Measurements from ENCODE around the gene C5orf22.

C5orf22 gene

GRCh38 chr5:31495336-31495735, 36.8 kb upstream of the C5orf22 start:
- no peak for DNase-seq
- peaks cover 52% of the 10 kb centered on the region for H3K36me3 ChIP-seq (replicated peaks)
- TF ChIP-seq, protein P1, sequence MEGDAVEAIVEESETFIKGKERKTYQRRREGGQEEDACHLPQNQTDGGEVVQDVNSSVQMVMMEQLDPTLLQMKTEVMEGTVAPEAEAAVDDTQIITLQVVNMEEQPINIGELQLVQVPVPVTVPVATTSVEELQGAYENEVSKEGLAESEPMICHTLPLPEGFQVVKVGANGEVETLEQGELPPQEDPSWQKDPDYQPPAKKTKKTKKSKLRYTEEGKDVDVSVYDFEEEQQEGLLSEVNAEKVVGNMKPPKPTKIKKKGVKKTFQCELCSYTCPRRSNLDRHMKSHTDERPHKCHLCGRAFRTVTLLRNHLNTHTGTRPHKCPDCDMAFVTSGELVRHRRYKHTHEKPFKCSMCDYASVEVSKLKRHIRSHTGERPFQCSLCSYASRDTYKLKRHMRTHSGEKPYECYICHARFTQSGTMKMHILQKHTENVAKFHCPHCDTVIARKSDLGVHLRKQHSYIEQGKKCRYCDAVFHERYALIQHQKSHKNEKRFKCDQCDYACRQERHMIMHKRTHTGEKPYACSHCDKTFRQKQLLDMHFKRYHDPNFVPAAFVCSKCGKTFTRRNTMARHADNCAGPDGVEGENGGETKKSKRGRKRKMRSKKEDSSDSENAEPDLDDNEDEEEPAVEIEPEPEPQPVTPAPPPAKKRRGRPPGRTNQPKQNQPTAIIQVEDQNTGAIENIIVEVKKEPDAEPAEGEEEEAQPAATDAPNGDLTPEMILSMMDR (IDR thresholded peaks at IDR 0.05; ENCODE audit: low read depth, low read length, missing control alignments), result no peak
- no peaks in the 10 kb centered on the region for H3K27me3 ChIP-seq (replicated peaks)
- in situ Hi-C loops (cut with HindIII; ENCODE audit: low pct_ligation_motif_present, low sequenced_read_pairs), result no loop called here
- no peak overlapping the region for H3K27ac ChIP-seq
- no peak overlapping the region for H3K4me3 ChIP-seq (ENCODE audit: low read depth, low read length)

DNA sequence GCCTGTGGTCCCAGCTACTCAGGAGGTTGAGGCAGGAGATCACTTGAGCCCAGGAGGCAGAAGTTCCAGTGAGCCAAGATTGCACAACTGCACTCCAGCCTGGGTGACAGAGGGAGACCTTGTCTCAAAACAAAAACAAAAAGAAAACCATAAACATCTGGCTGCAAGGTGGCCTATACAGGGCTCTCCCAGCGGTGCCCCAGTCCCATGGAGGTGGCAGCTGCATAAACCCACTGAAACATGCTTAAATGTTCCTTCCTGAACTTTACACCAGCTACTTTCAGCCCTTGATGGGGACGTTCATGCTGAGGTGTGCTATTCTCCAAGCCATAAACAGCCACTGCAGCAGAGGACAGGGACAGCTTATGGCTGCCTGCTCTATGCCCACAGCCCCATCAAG, 35.8 kb upstream of the C5orf22 start:
- in situ Hi-C loops (cut with HindIII; ENCODE audit: low pct_ligation_motif_present, low sequenced_read_pairs), result no loop called here
- Histone ChIP-seq H3K27ac (no peak overlapping the region), H3K27me3 (replicated peaks) (no peaks in the 10 kb centered on the region), H3K4me3 (ENCODE audit: low read depth, low read length) (no peak overlapping the region), H3K36me3 (replicated peaks) (peaks cover 61% of the 10 kb centered on the region)
- TF ChIP-seq, protein P1 (IDR thresholded peaks at IDR 0.05; ENCODE audit: low read depth, low read length, missing control alignments), result no peak
- DNase-seq, result no peak

- no peaks in the 10 kb centered on the region for H3K27me3 ChIP-seq (replicated peaks)
- no peak overlapping the region for H3K27ac ChIP-seq
- H3K36me3 ChIP-seq (replicated peaks), result peaks cover 67% of the 10 kb centered on the region
- TF ChIP-seq, protein P1 (IDR thresholded peaks at IDR 0.05; ENCODE audit: low read depth, low read length, missing control alignments), result no peak
- H3K4me3 ChIP-seq (ENCODE audit: low read depth, low read length), result no peak overlapping the region
- in situ Hi-C loops (cut with HindIII; ENCODE audit: low pct_ligation_motif_present, low sequenced_read_pairs), result no loop called here
- no peak for DNase-seq
Measured at GRCh38 chr5:31496891-31497290, 35.2 kb upstream of the C5orf22 start.

DNA sequence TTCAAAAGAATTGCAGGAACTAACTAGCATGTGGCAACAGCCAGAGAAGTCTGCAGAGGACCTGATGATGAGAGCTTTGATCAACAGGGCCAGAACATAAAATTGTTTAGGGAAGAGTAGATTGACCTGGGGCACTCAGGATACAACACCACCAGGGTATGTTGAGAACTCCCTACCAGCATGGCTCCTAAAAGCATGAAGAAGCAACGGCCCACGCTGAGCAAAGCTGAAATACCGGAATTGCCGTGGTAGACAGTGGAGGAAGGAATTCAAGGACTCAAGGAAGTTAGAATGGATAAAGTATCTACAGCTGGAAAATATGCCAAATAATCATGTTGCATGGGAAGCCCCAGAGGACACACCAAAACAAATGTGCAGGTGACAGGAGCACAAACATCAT, 31.8 kb upstream of the C5orf22 start:
- in situ Hi-C loops (cut with HindIII; ENCODE audit: low pct_ligation_motif_present, low sequenced_read_pairs), result no loop called here
- H3K27me3 ChIP-seq (replicated peaks), result no peaks in the 10 kb centered on the region
- no peak for DNase-seq
- H3K4me3 ChIP-seq (ENCODE audit: low read depth, low read length), result no peak overlapping the region
- peaks cover 77% of the 10 kb centered on the region for H3K36me3 ChIP-seq (replicated peaks)
- H3K27ac ChIP-seq, result no peak overlapping the region
- TF ChIP-seq, protein P1 (IDR thresholded peaks at IDR 0.05; ENCODE audit: low read depth, low read length, missing control alignments), result no peak

DNA sequence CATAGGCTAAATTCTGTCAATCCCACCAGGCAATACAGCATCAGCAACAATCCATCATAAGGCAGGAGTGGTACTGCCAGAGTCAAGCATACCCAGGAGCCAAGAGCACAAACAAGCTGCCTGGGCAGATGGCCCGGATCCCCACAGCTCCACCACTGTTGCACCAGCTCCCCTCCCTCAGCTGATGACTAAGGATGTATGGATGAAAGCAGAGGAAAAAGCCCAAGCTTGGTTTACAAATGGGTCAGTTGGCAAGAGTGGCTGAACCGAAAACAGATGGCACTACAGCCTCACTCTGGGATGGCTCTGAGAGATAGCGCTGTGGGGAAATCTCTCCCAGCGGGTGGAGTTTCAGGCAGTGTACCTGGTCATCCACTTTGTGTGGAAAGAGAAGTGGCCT, 29.6 kb upstream of the C5orf22 start:
- H3K36me3 ChIP-seq (replicated peaks), result peaks cover 60% of the 10 kb centered on the region
- H3K4me3 ChIP-seq (ENCODE audit: low read depth, low read length), result no peak overlapping the region
- TF ChIP-seq, protein P1 (IDR thresholded peaks at IDR 0.05; ENCODE audit: low read depth, low read length, missing control alignments), result no peak
- DNase-seq, result no peak
- H3K27ac ChIP-seq, result no peak overlapping the region
- in situ Hi-C loops (cut with HindIII; ENCODE audit: low pct_ligation_motif_present, low sequenced_read_pairs), result no loop called here
- H3K27me3 ChIP-seq (replicated peaks), result no peaks in the 10 kb centered on the region

DNA sequence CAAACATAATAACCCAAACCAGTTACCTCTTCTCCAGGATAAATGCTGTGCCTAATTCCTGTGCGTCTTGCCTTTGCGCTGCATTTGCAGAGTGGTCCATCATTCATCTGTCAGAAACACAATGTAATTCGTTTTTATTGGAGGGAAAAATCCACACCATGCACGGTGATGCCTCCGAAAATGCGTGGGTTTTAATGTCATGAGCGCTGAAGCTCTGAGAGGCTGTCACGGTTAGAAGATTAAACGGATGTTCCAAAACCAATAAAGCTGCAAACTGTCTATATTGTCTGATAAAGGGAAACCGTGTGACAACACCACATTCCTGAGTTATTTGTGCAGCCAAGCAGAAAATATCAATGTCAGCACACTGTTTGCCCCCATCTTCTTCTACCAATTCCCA, 27.6 kb upstream of the C5orf22 start:
- TF ChIP-seq, protein P1 (IDR thresholded peaks at IDR 0.05; ENCODE audit: low read depth, low read length, missing control alignments), result no peak
- H3K27ac ChIP-seq, result no peak overlapping the region
- DNase-seq, result no peak
- in situ Hi-C loops (cut with HindIII; ENCODE audit: low pct_ligation_motif_present, low sequenced_read_pairs), result no loop called here
- H3K36me3 ChIP-seq (replicated peaks), result peaks cover 60% of the 10 kb centered on the region
- no peak overlapping the region for H3K4me3 ChIP-seq (ENCODE audit: low read depth, low read length)
- H3K27me3 ChIP-seq (replicated peaks), result no peaks in the 10 kb centered on the region
